HepG2 (cell line): Measurements from ENCODE around the gene UBFD1. TPM values are rescaled to one million over a fixed set of nuclear protein-coding genes. Genes with fewer than 3 reads are reported as not detected.

Source experiments
- ARHGAP35 ChIP-seq: sonication (generic); formaldehyde crosslinking; IDR thresholded peaks from 2 replicates; pipeline ENCODE4 v1.9.0; 2022; ENCODE audit warnings: mild to moderate bottlenecking, inconsistent platforms, moderate library complexity, missing genetic modification reagents, borderline replicate concordance
- FOXC1 ChIP-seq: sonication (generic); formaldehyde crosslinking; IDR thresholded peaks from 2 replicates; pipeline ENCODE4 v1.8.0; 2022; ENCODE audit warnings: mild to moderate bottlenecking, missing genetic modification reagents, borderline replicate concordance
- KLF9 ChIP-seq: IDR thresholded peaks from 2 replicates; pipeline ENCODE4 v1.6.1; 2016; ENCODE audit warnings: low read depth
- MBD4 ChIP-seq: IDR thresholded peaks from 2 replicates; pipeline ENCODE4 v1.6.1; 2012; ENCODE audit warnings: low read length, inconsistent platforms, borderline replicate concordance
- NCOA2 ChIP-seq: sonication (generic); formaldehyde crosslinking; IDR thresholded peaks from 2 replicates; pipeline ENCODE4 v1.8.0; 2022; ENCODE audit warnings: inconsistent platforms
- NR2F6 ChIP-seq, 2 experiments: IDR thresholded peaks; 2 replicates each; pipeline ENCODE4 v1.6.1; 2016; ENCODE audit warnings: antibody characterized with exemption in 1 of 2, mild to moderate bottlenecking in 1 of 2
- PCBP2 ChIP-seq: fragments of 200-400 bp; formaldehyde crosslinking; optimal IDR thresholded peaks from 2 replicates; pipeline ENCODE3; 2018; ENCODE audit warnings: low read length, low read depth; ENCODE audit not compliant: poor library complexity, severe bottlenecking
- RFX3 ChIP-seq: IDR thresholded peaks from 2 replicates; pipeline ENCODE4 v1.6.1; 2016; ENCODE audit warnings: missing biosample characterization, missing genetic modification reagents
- RFXAP ChIP-seq: sonication (generic); formaldehyde crosslinking; IDR thresholded peaks from 2 replicates; pipeline ENCODE4 v1.4.0; 2020; ENCODE audit warnings: missing genetic modification reagents, borderline replicate concordance
- SKIL ChIP-seq: sonication (generic); formaldehyde crosslinking; IDR thresholded peaks from 2 replicates; pipeline ENCODE4 v1.8.0; 2022; ENCODE audit warnings: missing genetic modification reagents, mild to moderate bottlenecking, moderate library complexity, borderline replicate concordance
- SRF ChIP-seq: IDR thresholded peaks from 2 replicates; pipeline ENCODE4 v1.6.1; 2011; ENCODE audit warnings: mild to moderate bottlenecking, low read depth, low read length, moderate library complexity
- TARDBP ChIP-seq: sonication (generic); formaldehyde crosslinking; IDR thresholded peaks from 2 replicates; pipeline ENCODE4 v1.8.0; 2022; ENCODE audit warnings: mild to moderate bottlenecking, missing genetic modification reagents
- THRA ChIP-seq: sonication (generic); formaldehyde crosslinking; IDR thresholded peaks from 2 replicates; pipeline ENCODE4 v1.4.0; 2020; ENCODE audit warnings: missing genetic modification reagents, borderline replicate concordance
- TP53 ChIP-seq: sonication (generic); formaldehyde crosslinking; conservative IDR thresholded peaks from 2 replicates; pipeline ENCODE4 v1.4.0; 2020; ENCODE audit warnings: missing genetic modification reagents
- ZFP36 ChIP-seq: fragments of 150-350 bp; IDR thresholded peaks from 2 replicates; pipeline ENCODE4 v1.6.1; 2018; ENCODE audit warnings: borderline replicate concordance, low read length, low read depth; ENCODE audit not compliant: partially characterized antibody
- ZNF12 ChIP-seq: sonication (generic); formaldehyde crosslinking; IDR thresholded peaks from 2 replicates; pipeline ENCODE4 v1.5.0; 2020; ENCODE audit warnings: missing genetic modification reagents
- ZNF180 ChIP-seq: sonication (generic); formaldehyde crosslinking; IDR thresholded peaks from 2 replicates; pipeline ENCODE4 v1.4.0; 2020; ENCODE audit warnings: low read depth, missing genetic modification reagents, borderline replicate concordance
- ZNF296 ChIP-seq: sonication (generic); formaldehyde crosslinking; conservative IDR thresholded peaks from 2 replicates; pipeline ENCODE4 v1.5.0; 2020; ENCODE audit warnings: mild to moderate bottlenecking, missing genetic modification reagents
- ZNF30 ChIP-seq: sonication (generic); formaldehyde crosslinking; IDR thresholded peaks from 2 replicates; pipeline ENCODE4 v1.5.0; 2020; ENCODE audit warnings: mild to moderate bottlenecking, missing genetic modification reagents
- ZNF34 ChIP-seq: sonication (generic); formaldehyde crosslinking; IDR thresholded peaks from 2 replicates; pipeline ENCODE4 v1.4.0; 2020; ENCODE audit warnings: mild to moderate bottlenecking, missing genetic modification reagents, borderline replicate concordance
- ZNF557 ChIP-seq: sonication (generic); formaldehyde crosslinking; IDR thresholded peaks from 2 replicates; pipeline ENCODE4 v1.4.0; 2020; ENCODE audit warnings: missing genetic modification reagents
- ZNF576 ChIP-seq: sonication (generic); formaldehyde crosslinking; IDR thresholded peaks from 2 replicates; pipeline ENCODE4 v1.4.0; 2020; ENCODE audit warnings: mild to moderate bottlenecking, missing genetic modification reagents
- ZNF704 ChIP-seq: sonication (generic); formaldehyde crosslinking; IDR thresholded peaks from 2 replicates; pipeline ENCODE4 v1.8.1; 2023; ENCODE audit warnings: mild to moderate bottlenecking, inconsistent platforms, moderate library complexity, missing genetic modification reagents, borderline replicate concordance
- ZNF766 ChIP-seq: sonication (generic); formaldehyde crosslinking; IDR thresholded peaks from 2 replicates; pipeline ENCODE4 v1.5.0; 2020; ENCODE audit warnings: missing genetic modification reagents, borderline replicate concordance
- polyA plus RNA-seq, 8 experiments: library from polyadenylated mRNA; depleted of rRNA in 3 of 8; stranded (reverse) in 7 of 8; unstranded in 1 of 8; fragments of >200 nt; fragmentation: Illumina TruSeq in 4 of 8; extraction: Trizol in 4 of 8; gene quantifications; 2 replicates each; pipeline versions ENCODE4 v1.2.1 to v1.2.3, GENCODE V29; 2011 to 2016; ENCODE audit warnings: low read depth in 4 of 8, missing spikeins in 1 of 8, mixed read lengths in 1 of 8; ENCODE audit not compliant: insufficient read depth in 1 of 8
- total RNA-seq, 5 experiments: library from RNA; depleted of rRNA; stranded (reverse); fragments of >200 nt; fragmentation: Illumina TruSeq; extraction: Trizol; gene quantifications; 2 replicates each; pipeline ENCODE4 v1.2.3, GENCODE V29; 2016; ENCODE audit warnings: low read depth in 1 of 5

The UBFD1 gene
- total and polyA plus RNA-seq, 2 of the 13 experiments (the other 11 are each of a cell fraction or from before 2014, with no cell fraction given): 100 to 111 TPM

GRCh38 chr16:23595951-23596720 lies 38.6 kb downstream of the UBFD1 start, which contains the start of gene NDUFAB1 (continued):
- TF ChIP-seq RFXAP (peak; percentile 96), ZNF576 (CRISPR knock-in tag) (0 out of 2 replicates have a peak, but pooled peaks have one; percentile 76), ZNF704 (peak; percentile 84; the same call in 1 of the 2 replicates), MBD4 (no peak), TP53 (CRISPR knock-in tag) (peak; percentile 88), THRA (peak; percentile 76), NR2F6 (IDR thresholded peaks at IDR 0.05) (no peak), NR2F6 (CRISPR knock-in tag; IDR thresholded peaks at IDR 0.05) (peak; percentile 60; the same call in 1 of the 2 replicates), SRF (0 out of 2 replicates have a peak, but pooled peaks have one; percentile 23), TARDBP (CRISPR knock-in tag) (peak; percentile 98), ZNF180 (CRISPR knock-in tag) (0 out of 2 replicates have a peak, but pooled peaks have one; percentile 80), ZNF30 (CRISPR knock-in tag) (no peak), ZNF766 (CRISPR knock-in tag) (peak; percentile 94; the same call in 1 of the 2 replicates), ZNF557 (CRISPR knock-in tag) (peak; percentile 74; the same call in 1 of the 2 replicates), KLF9 (CRISPR knock-in tag) (no peak; the same call in none of the 2 replicates), PCBP2 (no peak), NCOA2 (CRISPR knock-in tag) (no peak; the same call in 1 of the 2 replicates), ARHGAP35 (peak; percentile 98), ZNF296 (no peak), ZFP36 (peak; percentile 24), FOXC1 (CRISPR knock-in tag) (peak; percentile 99), SKIL (CRISPR knock-in tag) (peak; percentile 37; the same call in 1 of the 2 replicates), RFX3 (peak; percentile 56; the same call in 1 of the 2 replicates), ZNF34 (peak; percentile 80; the same call in 1 of the 2 replicates), ZNF12 (CRISPR knock-in tag) (peak; percentile 70; the same call in 1 of the 2 replicates)
